ENCODE measurements around the gene ARL6IP5.

The ARL6IP5 gene

GRCh38 chr3:69084326-69085167 is at the start of gene ARL6IP5:
Gene ARL6IP5, plus strand, starts transcription at chr3:69084937. Its CDS starts 111 bp downstream, at chr3:69085048.
- DNase-seq (ENCODE audit: low read depth), result peak; percentile 93

GRCh38 chr3:69044608-69045007 is 40.1 kb upstream of the ARL6IP5 start:
- no peak for DNase-seq (ENCODE audit: low read depth)

- no peak for DNase-seq (ENCODE audit: low read depth)
These were observed 35.7 kb upstream of the ARL6IP5 start for GRCh38 chr3:69048990-69049389.

- peak; percentile 99 for DNase-seq (ENCODE audit: low read depth)
These were observed 32.8 kb upstream of the ARL6IP5 start, which contains the start of gene TMF1 for GRCh38 chr3:69051756-69052471. Gene TMF1, minus strand, starts transcription at chr3:69052333. Its CDS starts 247 bp downstream, at chr3:69052086.

GRCh38 chr3:69052472-69052898 is 32.3 kb upstream of the ARL6IP5 start:
- no peak for DNase-seq (ENCODE audit: low read depth)

- no peak for DNase-seq (ENCODE audit: low read depth)
These were observed 26.4 kb upstream of the ARL6IP5 start for GRCh38 chr3:69058180-69058946.

GRCh38 chr3:69058947-69059224 is 25.9 kb upstream of the ARL6IP5 start:
- DNase-seq (ENCODE audit: low read depth), result no peak

- DNase-seq (ENCODE audit: low read depth), result no peak
These were observed 25.0 kb upstream of the ARL6IP5 start for GRCh38 chr3:69059688-69060087.

GRCh38 chr3:69063636-69064035 is 21.1 kb upstream of the ARL6IP5 start:
- DNase-seq (ENCODE audit: low read depth), result no peak

- no peak for DNase-seq (ENCODE audit: low read depth)
These were observed 19.3 kb upstream of the ARL6IP5 start for GRCh38 chr3:69065318-69065964.

- DNase-seq (ENCODE audit: low read depth), result no peak
These were observed 18.6 kb upstream of the ARL6IP5 start for GRCh38 chr3:69066121-69066520.

GRCh38 chr3:69072928-69073327 is 11.8 kb upstream of the ARL6IP5 start:
- no peak for DNase-seq (ENCODE audit: low read depth)

- DNase-seq (ENCODE audit: low read depth), result peak; percentile 25
These were observed 5.2 kb upstream of the ARL6IP5 start for GRCh38 chr3:69079269-69080159.

GRCh38 chr3:69080233-69080920 is 4.4 kb upstream of the ARL6IP5 start, which contains the start of gene UBA3:
Gene UBA3, minus strand, starts transcription at chr3:69080365. Its CDS starts 12 bp downstream, at chr3:69080353.
- peak; percentile 87 for DNase-seq (ENCODE audit: low read depth)

- DNase-seq (ENCODE audit: low read depth), result peak; percentile 36
These were observed 3.0 kb upstream of the ARL6IP5 start for GRCh38 chr3:69081583-69082262.

- no peak for DNase-seq (ENCODE audit: low read depth)
These were observed 2.4 kb upstream of the ARL6IP5 start for GRCh38 chr3:69082361-69082760.

- DNase-seq (ENCODE audit: low read depth), result peak; percentile 85
These were observed 1.9 kb upstream of the ARL6IP5 start for GRCh38 chr3:69082805-69083204.

GRCh38 chr3:69085168-69085832 is 563 bp downstream of the ARL6IP5 start:
- peak; percentile 40 for DNase-seq (ENCODE audit: low read depth)

Measured in EH (cell line).